K562 (cell line): Measurements from ENCODE around the gene MAST1. TPM values are rescaled to one million over a fixed set of nuclear protein-coding genes. Genes with fewer than 3 reads are reported as not detected.

Experiments used
- FOS ChIP-seq: IDR thresholded peaks from 3 replicates; pipeline ENCODE4 v1.6.1; 2011; ENCODE audit not compliant: insufficient read length; ENCODE audit errors: extremely low read depth
- FOXP1 ChIP-seq: sonication (generic); formaldehyde crosslinking; IDR thresholded peaks from 2 replicates; pipeline ENCODE4 v1.8.0; 2022; ENCODE audit warnings: mild to moderate bottlenecking, missing genetic modification reagents
- GATA2 ChIP-seq: sonication (generic); formaldehyde crosslinking; IDR thresholded peaks from 2 replicates; pipeline ENCODE4 v1.4.0; 2020; ENCODE audit warnings: mild to moderate bottlenecking, missing genetic modification reagents
- HNRNPUL1 ChIP-seq: fragments of 200-400 bp; formaldehyde crosslinking; IDR thresholded peaks from 2 replicates; pipeline ENCODE4 v1.6.1; 2017; ENCODE audit warnings: low read length
- MLX ChIP-seq, 2 experiments: fragments of 450-650 bp in 1 of 2; sonication (generic) in 1 of 2; formaldehyde crosslinking; conservative IDR thresholded peaks; 2 replicates each; pipeline versions ENCODE4 v1.4.0 to v1.8.1; 2020 to 2022; ENCODE audit warnings: mild to moderate bottlenecking in 1 of 2, missing genetic modification reagents in 1 of 2
- NR2C2 ChIP-seq, 2 experiments: fragments of 200-800 bp in 1 of 2; sonication (Bioruptor generic) in 1 of 2; sonication (generic) in 1 of 2; formaldehyde crosslinking in 1 of 2; IDR thresholded peaks; 2 replicates each; pipeline versions ENCODE4 v1.6.1 to v1.8.0; 2016 to 2022; ENCODE audit warnings: mild to moderate bottlenecking in 1 of 2, missing compliant biosample characterization in 1 of 2, missing genetic modification characterization in 1 of 2, missing genetic modification reagents in 1 of 2
- SP1 ChIP-seq: sonication (generic); formaldehyde crosslinking; IDR thresholded peaks from 2 replicates; pipeline ENCODE4 v1.8.1; 2022; ENCODE audit warnings: mild to moderate bottlenecking, missing genetic modification reagents
- ZNF431 ChIP-seq: sonication (generic); formaldehyde crosslinking; IDR thresholded peaks from 2 replicates; pipeline ENCODE4 v1.8.0; 2022; ENCODE audit warnings: mild to moderate bottlenecking, missing genetic modification reagents
- ZNF696 ChIP-seq: fragments of 250-450 bp; sonication (Bioruptor Pico); conservative IDR thresholded peaks from 2 replicates; pipeline ENCODE4 v1.4.0; 2020; ENCODE audit warnings: mild to moderate bottlenecking, moderate library complexity
- polyA plus RNA-seq, 8 experiments: library from polyadenylated mRNA; depleted of rRNA in 4 of 8; stranded (reverse) in 5 of 8; unstranded in 3 of 8; fragments of >200 nt; fragmentation: Nextera tagmentation in 2 of 8; fragmentation: Illumina TruSeq in 1 of 8; extraction: Ambion mirVana in 2 of 8; extraction: Trizol in 1 of 8; gene quantifications; 2 replicates each; pipeline versions ENCODE4 v1.2.1 to v1.2.3, GENCODE V29; 2011 to 2014; ENCODE audit warnings: inconsistent platforms in 1 of 8, missing spikeins in 1 of 8
- total RNA-seq, 7 experiments: library from RNA; depleted of rRNA in 6 of 7; stranded (reverse); fragments of >200 nt in 6 of 7; fragmentation: Illumina TruSeq in 2 of 7; extraction: Trizol in 2 of 7; gene quantifications; 2 replicates each; pipeline versions ENCODE4 v1.2.1 to v1.2.3, GENCODE V29; 2011 to 2021; ENCODE audit warnings: low replicate concordance in 1 of 7
- TF ChIP-seq, protein P1 (sequence below), 2 experiments: fragments of 450-650 bp; IDR thresholded peaks; 2 replicates each; pipeline ENCODE4 v1.6.1; 2016

MAST1 gene
- total and polyA plus RNA-seq, 9 of the 15 experiments (the other 6 are each of a cell fraction or from before 2014, with no cell fraction given), result 0.48 to 10.3 (median 3.9) TPM

GRCh38 chr19:12801466-12802266 is 36.6 kb upstream of the MAST1 start, which contains the start of the genes PRDX2 and THSD8 (continued):
- TF ChIP-seq GATA2, result no peak
- peak in 1 of 2 experiments; percentile 52; a peak in 1 of 4 replicates for TF ChIP-seq MLX (CRISPR knock-in tag; conservative IDR thresholded peaks at IDR 0.05)
- no peak for TF ChIP-seq ZNF431
- TF ChIP-seq HNRNPUL1, result no peak
- no peak; the same call in none of the 2 replicates for TF ChIP-seq NR2C2 (CRISPR knock-in tag; IDR thresholded peaks at IDR 0.05)
- TF ChIP-seq NR2C2 (tag; IDR thresholded peaks at IDR 0.05), result peak; percentile 74
- TF ChIP-seq FOXP1 (CRISPR knock-in tag), result peak; percentile 63; the same call in 1 of the 2 replicates
- no peak for TF ChIP-seq ZNF696 (CRISPR knock-in tag)
- TF ChIP-seq SP1 (CRISPR knock-in tag), result peak; percentile 79; the same call in 1 of the 2 replicates
- TF ChIP-seq FOS, result no peak
- TF ChIP-seq, protein P1, sequence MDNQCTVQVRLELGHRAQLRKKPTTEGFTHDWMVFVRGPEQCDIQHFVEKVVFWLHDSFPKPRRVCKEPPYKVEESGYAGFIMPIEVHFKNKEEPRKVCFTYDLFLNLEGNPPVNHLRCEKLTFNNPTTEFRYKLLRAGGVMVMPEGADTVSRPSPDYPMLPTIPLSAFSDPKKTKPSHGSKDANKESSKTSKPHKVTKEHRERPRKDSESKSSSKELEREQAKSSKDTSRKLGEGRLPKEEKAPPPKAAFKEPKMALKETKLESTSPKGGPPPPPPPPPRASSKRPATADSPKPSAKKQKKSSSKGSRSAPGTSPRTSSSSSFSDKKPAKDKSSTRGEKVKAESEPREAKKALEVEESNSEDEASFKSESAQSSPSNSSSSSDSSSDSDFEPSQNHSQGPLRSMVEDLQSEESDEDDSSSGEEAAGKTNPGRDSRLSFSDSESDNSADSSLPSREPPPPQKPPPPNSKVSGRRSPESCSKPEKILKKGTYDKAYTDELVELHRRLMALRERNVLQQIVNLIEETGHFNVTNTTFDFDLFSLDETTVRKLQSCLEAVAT (IDR thresholded peaks at IDR 0.05), result peak in 1 of 2 experiments; percentile 68; a peak in 1 of 4 replicates
